Sigmoid colon (tissue), 7 donors: ENCODE results near the gene MAP3K14. TPM values are rescaled to one million over a fixed set of nuclear protein-coding genes. Genes with fewer than 3 reads are reported as not detected.
A peak's percentile ranks its signal among the peaks of the same experiment; 100 is the strongest.

Experiments
- DNase-seq: peaks from one replicate; pipeline ENCODE4 v3.0.0-alpha.2; 2019
- H3K27ac ChIP-seq, 4 donors: fragments of 200-600 bp; sonication (generic); one replicate each; pipeline ENCODE4 v1.5.1; 2016 to 2019; ENCODE audit warnings: mild to moderate bottlenecking in 1 of 4
- H3K27me3 ChIP-seq, 3 donors: fragments of 200-600 bp; sonication (generic); one replicate each; pipeline ENCODE4 v1.5.1; 2019; ENCODE audit warnings: mild to moderate bottlenecking in 1 of 3
- H3K36me3 ChIP-seq, 4 donors: fragments of 200-600 bp; sonication (generic); one replicate each; pipeline ENCODE4 v1.5.1; 2016 to 2019
- H3K4me1 ChIP-seq, 4 donors: fragments of 200-600 bp; sonication (generic); one replicate each; pipeline ENCODE4 v1.5.1; 2017 to 2019
- H3K4me3 ChIP-seq, 4 donors: fragments of 200-600 bp; sonication (generic); one replicate each; pipeline ENCODE4 v1.5.1; 2017 to 2019; ENCODE audit warnings: mild to moderate bottlenecking in 2 of 4, moderate library complexity in 1 of 4
- H3K9me3 ChIP-seq, 4 donors: fragments of 200-600 bp in 3 of 4; sonication (generic) in 3 of 4; one replicate each; pipeline versions ENCODE4 v1.5.1 to v1.6.1; 2013 to 2019
- CTCF ChIP-seq, 4 experiments: fragments of 450-650 bp in 3 of 4; fragments of 200-600 bp in 1 of 4; IDR thresholded peaks; one replicate each; pipeline ENCODE4 v1.5.1; 2016 to 2019; ENCODE audit warnings: antibody characterized with exemption in 4 of 4, mild to moderate bottlenecking in 3 of 4, moderate library complexity in 2 of 4
- EP300 ChIP-seq, 4 donors: sonication (generic); formaldehyde crosslinking; IDR thresholded peaks; one replicate each; pipeline ENCODE4 v1.6.1; 2017; ENCODE audit warnings: antibody characterized with exemption in 4 of 4
- POLR2A ChIP-seq, 2 donors: fragments of 450-650 bp; IDR thresholded peaks; one replicate each; pipeline ENCODE4 v1.6.1; 2016; ENCODE audit warnings: antibody characterized with exemption in 2 of 2, mild to moderate bottlenecking in 2 of 2, moderate library complexity in 2 of 2
- POLR2AphosphoS5 ChIP-seq, 4 donors: sonication (generic); formaldehyde crosslinking; IDR thresholded peaks; one replicate each; pipeline ENCODE4 v1.6.1; 2017; ENCODE audit warnings: antibody characterized with exemption in 4 of 4
- WGBS, 2 donors: extraction: QIAGEN DNeasy Blood & Tissue Kit; methylation state at CpG; one replicate each; pipeline ENCODE4 v1.1.7; 2013; 5-methylcytosine and 5-hydroxymethylcytosine counted together
- intact Hi-C: fragments of 100-400 bp; cut with DNase I; formaldehyde crosslinking; loops from one replicate; pipeline ENCODE4 v1.15.1; 2023
- polyA plus RNA-seq, 3 donors: library from polyadenylated mRNA; stranded (reverse); fragments of 200-250 nt; gene quantifications; one replicate each; pipeline ENCODE4 v1.2.3, GENCODE V29; 2013
- total RNA-seq, 4 donors: library from RNA; depleted of rRNA; stranded (reverse); fragments of >200 nt; gene quantifications; one replicate each; pipeline ENCODE4 v1.1.0, GENCODE V29; 2016
- donor health status: healthy with polysubstance abuse.
- donor health status: Bipolar disorder and iron deficiency.
- donor health status: healthy.

MAP3K14 gene
- total and polyA plus RNA-seq, 7 donors, result 7.2 to 28.5 (median 11.1) TPM

- 78 to 92% methylated on average over 8 of the region's 8 CpGs for WGBS, 2 donors
- DNase-seq, result no peak
- Histone ChIP-seq H3K4me3 (no peak overlapping the region), H3K36me3 (no peaks in the 10 kb centered on the region), H3K27ac (peak overlapping the region; percentile 79 to 98 (median 92)), H3K4me1 (peaks cover 0 to 99% (median 98%) of the 10 kb centered on the region in 4 donors), H3K27me3 (no peaks in the 10 kb centered on the region), H3K9me3 (no peaks in the 10 kb centered on the region)
- TF ChIP-seq POLR2AphosphoS5 (IDR thresholded peaks at IDR 0.05), result peak in 1 of 4 donors; percentile 26
- TF ChIP-seq CTCF (IDR thresholded peaks at IDR 0.05), result no peak
- intact Hi-C loops, result no loop called here
Measured at GRCh38 chr17:45298546-45299285, 18.1 kb downstream of the MAP3K14 start.

- no peak overlapping the region for H3K4me3 ChIP-seq
- H3K27ac ChIP-seq, result peak overlapping the region; percentile 79 to 98 (median 92)
- 12 to 51% methylated on average over 1 of the region's 1 CpG for WGBS, 2 donors
- no peaks in the 10 kb centered on the region for H3K36me3 ChIP-seq
- intact Hi-C loops, result no loop called here
- H3K4me1 ChIP-seq, result peaks cover 0 to 99% (median 98%) of the 10 kb centered on the region in 4 donors
- no peak for DNase-seq
- no peaks in the 10 kb centered on the region for H3K9me3 ChIP-seq
- no peaks in the 10 kb centered on the region for H3K27me3 ChIP-seq
- no peak for TF ChIP-seq POLR2A (IDR thresholded peaks at IDR 0.05)
- TF ChIP-seq EP300 (IDR thresholded peaks at IDR 0.05), result peak in 1 of 4 donors; percentile 82
- TF ChIP-seq POLR2AphosphoS5 (IDR thresholded peaks at IDR 0.05), result peak; percentile 17 to 77 (median 56)
Measured at GRCh38 chr17:45296833-45297124, 20.0 kb downstream of the MAP3K14 start.

DNA sequence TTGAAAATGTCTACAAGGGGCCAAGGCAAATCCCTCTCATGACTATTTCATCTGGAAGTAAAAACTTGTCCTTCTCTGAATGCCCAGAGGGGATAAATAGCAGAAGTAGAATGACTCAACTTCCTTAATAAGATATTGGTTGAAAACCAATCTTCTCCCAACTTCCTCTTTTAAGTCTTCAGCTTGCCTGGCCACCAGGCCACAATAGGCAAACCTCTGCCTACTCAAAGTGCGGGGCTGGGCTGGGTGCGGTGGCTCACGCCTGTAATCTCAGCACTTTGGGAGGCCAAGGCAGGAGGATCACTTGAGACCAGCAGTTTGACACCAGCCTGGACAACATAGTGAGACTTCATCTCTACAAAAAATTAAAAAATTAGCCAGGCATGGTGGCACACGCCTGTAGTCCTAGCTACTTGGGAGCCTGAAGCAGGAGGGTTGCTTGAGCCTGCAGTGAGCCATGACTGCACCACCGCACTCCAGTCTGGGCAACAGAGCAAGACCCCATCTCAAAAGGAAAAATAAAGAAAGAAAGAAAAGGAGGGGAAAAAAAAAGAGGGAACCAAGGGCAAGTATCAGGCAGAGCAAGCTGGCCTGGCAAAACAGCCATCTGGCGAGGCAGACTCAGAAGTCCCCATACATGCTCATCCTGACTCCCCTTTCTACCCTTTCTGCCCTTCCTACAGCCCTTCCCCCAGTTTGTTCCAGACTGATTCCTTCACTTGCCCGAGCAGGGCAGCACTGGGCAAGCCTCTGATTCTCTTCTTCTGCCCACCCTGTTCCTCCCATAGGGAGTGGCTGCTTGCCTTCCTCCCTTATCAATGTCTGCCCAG is 20.6 kb downstream of the MAP3K14 start:
- DNase-seq, result no peak
- peak overlapping the region; percentile 79 to 98 (median 92) for H3K27ac ChIP-seq
- WGBS, 2 donors, result 62 to 72% methylated on average over 7 of the region's 7 CpGs
- H3K9me3 ChIP-seq, result no peaks in the 10 kb centered on the region
- intact Hi-C loops, result no loop called here
- H3K4me3 ChIP-seq, result no peak overlapping the region
- no peaks in the 10 kb centered on the region for H3K27me3 ChIP-seq
- H3K4me1 ChIP-seq, result peaks cover 0 to 100% (median 100%) of the 10 kb centered on the region in 4 donors
- TF ChIP-seq EP300 (IDR thresholded peaks at IDR 0.05), result no peak
- H3K36me3 ChIP-seq, result no peaks in the 10 kb centered on the region

- intact Hi-C loops, result no loop called here
- peaks cover 0 to 100% (median 100%) of the 10 kb centered on the region in 4 donors for H3K4me1 ChIP-seq
Measured at GRCh38 chr17:45294506-45294905, 22.3 kb downstream of the MAP3K14 start.

DNA sequence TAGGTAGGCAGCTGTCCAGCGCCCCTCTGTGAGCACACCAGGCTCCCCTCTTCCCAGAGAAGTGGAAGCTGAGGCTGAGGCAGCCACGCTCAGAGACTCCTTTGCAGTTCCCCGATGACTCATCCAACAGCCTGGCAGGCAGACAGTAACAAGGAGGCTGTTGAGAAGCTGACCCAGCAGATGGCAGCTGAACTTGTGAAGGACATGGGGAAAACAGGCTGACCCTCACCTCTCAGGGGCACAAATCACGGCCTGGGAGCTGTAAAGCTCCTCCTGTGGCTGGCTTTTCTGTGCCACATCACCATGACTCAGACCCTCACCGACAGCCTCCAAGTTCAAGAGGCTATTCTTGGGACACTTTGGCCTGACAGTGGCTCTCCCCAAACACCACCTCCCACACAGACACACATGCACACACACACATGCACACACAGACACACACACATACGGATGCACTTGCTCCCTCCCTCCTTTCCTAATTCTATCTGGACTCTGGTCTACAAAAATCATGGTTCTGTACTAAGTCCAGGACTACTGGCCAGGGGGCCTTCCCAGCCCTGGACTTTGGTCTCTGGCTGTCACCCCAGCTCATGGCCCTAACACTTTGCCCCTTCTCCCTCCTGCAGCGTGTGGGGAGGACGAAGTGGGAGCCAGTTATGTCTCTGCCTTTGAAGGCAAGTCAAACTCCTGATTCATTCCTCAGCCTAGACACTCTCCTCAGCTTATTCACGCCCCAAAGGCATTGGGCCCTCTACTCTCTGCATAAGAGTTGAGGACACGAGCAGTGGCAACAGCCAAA is 23.2 kb downstream of the MAP3K14 start:
- no peaks in the 10 kb centered on the region for H3K27me3 ChIP-seq
- H3K4me1 ChIP-seq, result peaks cover 0 to 100% (median 99%) of the 10 kb centered on the region in 4 donors
- H3K4me3 ChIP-seq, result no peak overlapping the region
- intact Hi-C loops, result no loop called here
- peak; percentile 95 for DNase-seq
- TF ChIP-seq POLR2AphosphoS5 (IDR thresholded peaks at IDR 0.05) (peak in 3 of 4 donors; percentile 29 to 72 (median 40)), POLR2A (IDR thresholded peaks at IDR 0.05) (no peak)
- H3K9me3 ChIP-seq, result no peaks in the 10 kb centered on the region
- peak overlapping the region; percentile 79 to 98 (median 92) for H3K27ac ChIP-seq
- peaks cover 0 to 11% (median 3%) of the 10 kb centered on the region in 4 donors for H3K36me3 ChIP-seq
- WGBS, 2 donors, result 36 to 63% methylated on average over 10 of the region's 10 CpGs

More at GRCh38 chr17:45294506-45294905, 22.3 kb downstream of the MAP3K14 start:
- H3K27me3 ChIP-seq, result no peaks in the 10 kb centered on the region
- 75 to 86% methylated on average over 3 of the region's 3 CpGs for WGBS, 2 donors
- no peak overlapping the region for H3K4me3 ChIP-seq
- TF ChIP-seq POLR2A (IDR thresholded peaks at IDR 0.05), result no peak
- TF ChIP-seq POLR2AphosphoS5 (IDR thresholded peaks at IDR 0.05), result peak in 2 of 4 donors; percentile 37 to 50
- peak overlapping the region; percentile 79 to 98 (median 92) for H3K27ac ChIP-seq
- peaks cover 0 to 9% (median 3%) of the 10 kb centered on the region in 4 donors for H3K36me3 ChIP-seq
- no peaks in the 10 kb centered on the region for H3K9me3 ChIP-seq
- DNase-seq, result no peak

DNA sequence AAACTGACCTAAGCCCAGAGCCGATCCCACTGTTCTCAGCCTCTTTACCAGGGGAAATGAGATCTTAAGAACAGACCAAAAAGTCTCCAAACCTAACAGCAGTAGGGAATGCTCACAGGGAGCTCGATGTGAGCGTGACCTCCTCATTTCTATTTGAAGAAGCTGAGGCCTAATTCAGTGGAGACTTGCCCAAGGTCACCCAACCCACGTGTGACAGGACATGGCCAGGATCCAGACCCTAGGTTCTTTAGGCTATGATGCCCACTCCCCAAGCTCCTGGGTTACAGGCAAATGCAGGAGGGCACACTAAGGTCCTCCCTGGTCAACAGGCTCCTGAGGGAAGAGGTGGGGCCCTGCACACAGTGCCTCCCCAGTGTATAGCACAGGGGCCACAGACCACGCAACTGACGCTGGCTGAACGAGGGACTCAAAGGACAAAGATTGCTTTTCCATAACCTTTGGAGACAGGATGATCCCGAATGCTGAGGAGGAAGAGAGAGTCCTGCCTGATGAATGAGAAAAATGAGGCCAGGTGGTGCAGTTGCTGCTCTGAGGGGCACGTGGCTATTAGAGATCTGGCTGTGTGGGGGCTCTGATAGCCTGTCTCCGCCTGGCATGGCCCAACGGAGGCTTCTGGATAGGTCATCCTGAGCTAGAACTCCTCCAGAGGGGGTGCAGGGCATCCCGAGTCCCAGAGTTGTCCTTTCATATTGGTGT is 24.0 kb downstream of the MAP3K14 start:
- 78 to 79% methylated on average over 12 of the region's 12 CpGs for WGBS, 2 donors
- DNase-seq, result no peak
- TF ChIP-seq CTCF (IDR thresholded peaks at IDR 0.05) (no peak), EP300 (IDR thresholded peaks at IDR 0.05) (no peak), POLR2A (IDR thresholded peaks at IDR 0.05) (no peak), POLR2AphosphoS5 (IDR thresholded peaks at IDR 0.05) (no peak)
- H3K9me3 ChIP-seq, result no peaks in the 10 kb centered on the region
- peaks cover 0 to 100% (median 99%) of the 10 kb centered on the region in 4 donors for H3K4me1 ChIP-seq
- H3K4me3 ChIP-seq, result no peak overlapping the region
- no peaks in the 10 kb centered on the region for H3K27me3 ChIP-seq
- H3K36me3 ChIP-seq, result peaks cover 0 to 13% (median 3%) of the 10 kb centered on the region in 4 donors
- intact Hi-C loops, result no loop called here
- peak overlapping the region; percentile 79 to 98 (median 92) for H3K27ac ChIP-seq
